PC-9 (cell line): ENCODE results near the gene ITIH4. TPM values are rescaled to one million over a fixed set of nuclear protein-coding genes. Genes with fewer than 3 reads are reported as not detected.

Source experiments
- BruUV-seq: library from RNA; stranded (reverse); fragments of 400-500 nt; replicated peaks from 2 replicates; lab custom pipeline; 2021; lab: Mats Ljungman, UMichigan
- CTCF ChIA-PET: fragments of 300-600 bp; sonication (Branson Sonifier 250); formaldehyde crosslinking; loops from one replicate; lab custom pipeline; 2022; ENCODE audit warnings: antibody characterized with exemption; lab: Charles Lee
- POLR2A ChIA-PET: fragments of 300-600 bp; sonication (Branson Sonifier 250); formaldehyde crosslinking; loops from one replicate; lab custom pipeline; 2022; ENCODE audit warnings: antibody characterized with exemption; ENCODE audit not compliant: unreplicated experiment; lab: Charles Lee
- DNase-seq, 2 experiments: peaks; one replicate each; pipeline versions ENCODE4 v3.0.0 to v3.0.0-alpha.2; 2015 to 2022; ENCODE audit warnings: mixed read lengths in 1 of 2
- H2AFZ ChIP-seq: fragments of 200-600 bp; sonication (generic); 2 replicates; pipeline ENCODE4 v1.8.1; 2017; ENCODE audit warnings: antibody characterized with exemption
- H3F3A ChIP-seq: fragments of 200-600 bp; sonication (generic); 2 replicates; pipeline ENCODE4 v1.8.1; 2017; ENCODE audit warnings: antibody characterized with exemption, mild to moderate bottlenecking, low read depth; ENCODE audit not compliant: insufficient read depth
- H3K27ac ChIP-seq: fragments of 200-600 bp; sonication (generic); 2 replicates; pipeline ENCODE4 v1.6.1; 2016; ENCODE audit warnings: mixed run types
- H3K27me3 ChIP-seq: fragments of 200-600 bp; sonication (generic); 2 replicates; pipeline ENCODE4 v1.6.1; 2016; ENCODE audit warnings: low read depth, mixed run types; ENCODE audit not compliant: insufficient read depth
- H3K36me3 ChIP-seq: fragments of 200-600 bp; sonication (generic); 2 replicates; pipeline ENCODE4 v1.6.1; 2016; ENCODE audit warnings: low read depth, mixed run types
- H3K4me1 ChIP-seq: fragments of 200-600 bp; sonication (generic); replicated peaks from 2 replicates; pipeline ENCODE4 v1.6.1; 2016; ENCODE audit warnings: mixed run types; ENCODE audit not compliant: insufficient read depth
- H3K4me2 ChIP-seq: fragments of 200-600 bp; sonication (generic); 2 replicates; pipeline ENCODE4 v1.6.1; 2017; ENCODE audit warnings: mixed run types
- H3K4me3 ChIP-seq: fragments of 200-600 bp; sonication (generic); 2 replicates; pipeline ENCODE4 v1.6.1; 2016; ENCODE audit warnings: mixed run types
- H3K79me2 ChIP-seq: fragments of 200-600 bp; sonication (generic); 2 replicates; pipeline ENCODE4 v1.6.1; 2017; ENCODE audit warnings: low read depth, mixed run types
- H3K9me2 ChIP-seq: fragments of 200-600 bp; sonication (generic); 2 replicates; pipeline ENCODE4 v1.8.1; 2017; ENCODE audit warnings: mild to moderate bottlenecking; ENCODE audit not compliant: insufficient read depth
- H3K9me3 ChIP-seq: fragments of 200-600 bp; sonication (generic); 2 replicates; pipeline ENCODE4 v1.8.1; 2016; ENCODE audit warnings: low read depth; ENCODE audit not compliant: insufficient read depth
- H4K20me1 ChIP-seq: fragments of 200-600 bp; sonication (generic); 2 replicates; pipeline ENCODE4 v1.8.1; 2017; ENCODE audit not compliant: insufficient read depth
- EZH2 ChIP-seq: fragments of 200-600 bp; sonication (generic); IDR thresholded peaks from 2 replicates; pipeline ENCODE4 v1.8.0; 2017; ENCODE audit warnings: antibody characterized with exemption, low read depth
- intact Hi-C: fragments of 100-400 bp; cut with micrococcal nuclease; formaldehyde crosslinking; loops from one replicate; pipeline ENCODE4 v1.10.0; 2022; ENCODE audit not compliant: unreplicated experiment
- total RNA-seq: library from RNA; stranded (reverse); gene quantifications from 2 replicates; pipeline ENCODE4 v1.2.3, GENCODE V29; 2021
- TF ChIP-seq, protein P1 (sequence below): fragments of 200-600 bp; sonication (generic); conservative IDR thresholded peaks from 2 replicates; pipeline ENCODE4 v1.6.1; 2017; ENCODE audit warnings: mixed run types, antibody characterized with exemption, mild to moderate bottlenecking, moderate library complexity

Gene ITIH4
- total RNA-seq, 1 experiment from 2014 or later: 2.5 TPM

DNA sequence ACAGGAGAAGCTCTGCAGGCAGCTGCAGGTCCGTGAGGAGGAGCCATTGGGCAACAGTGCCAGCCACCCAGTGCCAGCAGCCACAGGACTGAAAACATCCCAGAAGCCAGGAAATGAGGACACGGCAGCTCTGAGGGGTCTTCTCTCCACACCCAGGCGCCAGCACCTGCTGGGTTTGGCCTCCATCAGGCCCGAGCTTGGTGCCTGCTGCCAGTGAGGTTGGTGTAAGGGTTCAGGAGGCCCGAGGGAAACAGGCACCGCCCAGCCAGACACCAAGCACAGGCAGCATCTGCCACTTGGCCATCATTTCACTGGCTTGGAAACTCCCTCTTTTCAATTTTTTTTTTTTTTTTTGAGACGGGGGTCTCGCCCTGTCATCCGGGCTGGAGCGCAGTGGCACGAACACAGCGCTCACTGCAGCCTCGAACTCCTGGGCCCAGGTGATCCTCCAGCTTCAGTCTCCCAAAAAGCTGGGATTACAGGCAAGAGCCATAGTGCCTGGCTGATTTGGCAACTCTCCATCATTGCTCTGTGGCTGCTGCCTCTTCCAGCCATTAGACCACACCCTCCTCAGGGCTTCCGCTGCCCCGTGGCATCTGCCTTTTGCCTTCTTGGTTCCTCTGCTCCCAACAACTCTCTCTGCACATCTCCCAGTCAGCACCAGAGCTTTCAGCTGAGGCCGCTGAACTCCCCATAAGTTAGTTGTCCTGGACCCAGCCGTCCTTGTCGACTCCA is 37.3 kb downstream of the ITIH4 start:
- no peak overlapping the region for H3K27ac ChIP-seq
- CTCF ChIA-PET: no interaction called here
- H3K4me1 ChIP-seq: no peaks in the 10 kb centered on the region
- no TSS peak for BruUV-seq
- DNase-seq: no peak
- TF ChIP-seq, protein P1, sequence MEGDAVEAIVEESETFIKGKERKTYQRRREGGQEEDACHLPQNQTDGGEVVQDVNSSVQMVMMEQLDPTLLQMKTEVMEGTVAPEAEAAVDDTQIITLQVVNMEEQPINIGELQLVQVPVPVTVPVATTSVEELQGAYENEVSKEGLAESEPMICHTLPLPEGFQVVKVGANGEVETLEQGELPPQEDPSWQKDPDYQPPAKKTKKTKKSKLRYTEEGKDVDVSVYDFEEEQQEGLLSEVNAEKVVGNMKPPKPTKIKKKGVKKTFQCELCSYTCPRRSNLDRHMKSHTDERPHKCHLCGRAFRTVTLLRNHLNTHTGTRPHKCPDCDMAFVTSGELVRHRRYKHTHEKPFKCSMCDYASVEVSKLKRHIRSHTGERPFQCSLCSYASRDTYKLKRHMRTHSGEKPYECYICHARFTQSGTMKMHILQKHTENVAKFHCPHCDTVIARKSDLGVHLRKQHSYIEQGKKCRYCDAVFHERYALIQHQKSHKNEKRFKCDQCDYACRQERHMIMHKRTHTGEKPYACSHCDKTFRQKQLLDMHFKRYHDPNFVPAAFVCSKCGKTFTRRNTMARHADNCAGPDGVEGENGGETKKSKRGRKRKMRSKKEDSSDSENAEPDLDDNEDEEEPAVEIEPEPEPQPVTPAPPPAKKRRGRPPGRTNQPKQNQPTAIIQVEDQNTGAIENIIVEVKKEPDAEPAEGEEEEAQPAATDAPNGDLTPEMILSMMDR: no peak
- TF ChIP-seq EZH2: no peak
- H3F3A ChIP-seq: no peaks in the 10 kb centered on the region
- no peak overlapping the region for H2AFZ ChIP-seq
- POLR2A ChIA-PET: no interaction called here
- intact Hi-C loops: no loop called here
- no peaks in the 10 kb centered on the region for H3K9me3 ChIP-seq
- no peak overlapping the region for H3K4me2 ChIP-seq
- peaks cover 6% of the 10 kb centered on the region; the same call in 1 of the 2 replicates for H3K27me3 ChIP-seq
- H3K36me3 ChIP-seq: no peaks in the 10 kb centered on the region
- H3K79me2 ChIP-seq: no peaks in the 10 kb centered on the region
- no peaks in the 10 kb centered on the region for H3K9me2 ChIP-seq
- no peak overlapping the region for H3K4me3 ChIP-seq
- no peaks in the 10 kb centered on the region for H4K20me1 ChIP-seq

DNA sequence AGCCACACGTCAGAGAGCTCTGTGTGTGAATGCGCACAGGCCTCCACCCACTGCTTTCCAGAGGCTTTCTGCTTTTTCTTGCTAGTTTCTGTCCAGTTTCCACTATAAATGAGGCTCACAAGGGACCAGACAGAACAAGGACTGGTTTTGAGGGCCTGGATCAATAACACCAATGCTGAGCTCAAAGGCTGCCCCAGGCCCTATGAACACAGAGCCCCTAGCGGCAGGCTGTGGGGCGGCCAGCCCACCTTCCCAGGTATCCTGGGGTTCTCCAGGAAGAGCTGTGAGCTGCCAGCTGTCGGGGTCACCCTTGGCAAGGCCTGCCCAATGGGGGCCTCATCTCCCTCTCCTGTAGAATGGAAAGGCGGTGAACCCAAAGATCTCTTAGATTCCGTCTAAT is 38.1 kb downstream of the ITIH4 start:
- TF ChIP-seq, protein P1: no peak; the same call in 1 of the 2 replicates
- TF ChIP-seq EZH2: no peak

DNA sequence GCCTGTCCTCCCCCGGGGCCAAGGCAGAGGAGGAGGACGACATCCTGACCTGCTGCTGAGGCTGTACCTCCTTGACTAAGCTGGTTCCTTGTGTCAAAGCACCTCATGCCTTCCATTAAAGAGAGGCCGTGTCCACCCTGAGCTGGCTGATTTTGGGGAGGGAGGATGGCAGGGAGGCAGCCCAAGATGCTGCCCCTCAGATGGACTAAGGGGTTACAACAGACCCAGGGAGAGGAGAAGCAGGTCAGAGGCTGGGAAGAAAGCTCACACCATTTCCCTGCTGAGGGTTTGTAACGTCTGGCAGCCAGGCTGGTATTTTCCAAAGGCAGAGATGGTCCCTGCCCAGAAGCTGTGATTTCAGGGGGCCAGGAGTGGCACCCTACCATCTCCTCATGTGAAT is 38.5 kb downstream of the ITIH4 start:
- no peak for DNase-seq
- Histone ChIP-seq H3F3A (no peaks in the 10 kb centered on the region), H3K36me3 (no peaks in the 10 kb centered on the region), H4K20me1 (no peaks in the 10 kb centered on the region), H3K4me2 (no peak overlapping the region), H3K4me1 (no peaks in the 10 kb centered on the region), H3K79me2 (no peaks in the 10 kb centered on the region), H3K9me3 (no peaks in the 10 kb centered on the region), H3K9me2 (no peaks in the 10 kb centered on the region), H3K4me3 (no peak overlapping the region), H2AFZ (no peak overlapping the region), H3K27me3 (peaks cover 8% of the 10 kb centered on the region), H3K27ac (no peak overlapping the region)
- ChIA-PET CTCF (no interaction called here), POLR2A (interaction anchor here (0.6 kb wide), 2 partner anchors 318 to 1292 kb away, joined by 4 to 20 read pairs; no protein-coding TSS in a partner anchor)
- no TSS peak for BruUV-seq
- intact Hi-C loops: no loop called here
- TF ChIP-seq, protein P1: no peak
- TF ChIP-seq EZH2: no peak

More for the DNA sequence above, 38.1 kb downstream of the ITIH4 start:
- no peak for DNase-seq
- Histone ChIP-seq H4K20me1 (no peaks in the 10 kb centered on the region), H3K36me3 (no peaks in the 10 kb centered on the region), H3F3A (no peaks in the 10 kb centered on the region), H3K4me1 (no peaks in the 10 kb centered on the region), H3K9me2 (no peaks in the 10 kb centered on the region), H3K9me3 (no peaks in the 10 kb centered on the region), H3K27me3 (peaks cover 6% of the 10 kb centered on the region), H2AFZ (no peak overlapping the region), H3K4me3 (no peak overlapping the region), H3K4me2 (no peak overlapping the region), H3K79me2 (no peaks in the 10 kb centered on the region), H3K27ac (no peak overlapping the region)
- ChIA-PET CTCF (no interaction called here), POLR2A (interaction anchor here (0.6 kb wide), 2 partner anchors 318 to 1292 kb away, joined by 4 to 20 read pairs; no protein-coding TSS in a partner anchor)
- no TSS peak for BruUV-seq
- intact Hi-C loops: no loop called here
